BLaER1 treated with 17β-estradiol and CSF1 and Interleukin-3, amounts not matched to agents 10 nM and 100 nM (cell line): ENCODE measurements around the gene KLHDC4.

ENCODE experiments used
- H3K27ac ChIP-seq, 11 experiments: shearing (Covaris generic); formaldehyde crosslinking; 2 replicates each; pipeline ENCODE4 v1.8.1; 2022
- H3K27me3 ChIP-seq, 11 experiments: shearing (Covaris generic); formaldehyde crosslinking; 2 replicates each; pipeline ENCODE4 v1.8.1; 2022
- H3K36me3 ChIP-seq, 11 experiments: shearing (Covaris generic); formaldehyde crosslinking; 2 replicates each; pipeline ENCODE4 v1.8.1; 2022
- H3K4me1 ChIP-seq, 10 experiments: shearing (Covaris generic); formaldehyde crosslinking; 2 replicates each; pipeline ENCODE4 v1.8.1; 2022
- H3K4me2 ChIP-seq, 11 experiments: shearing (Covaris generic); formaldehyde crosslinking; 2 replicates each; pipeline ENCODE4 v1.8.1; 2022
- H3K4me3 ChIP-seq, 10 experiments: shearing (Covaris generic); formaldehyde crosslinking; 2 replicates each; pipeline ENCODE4 v1.8.1; 2022
- H3K9ac ChIP-seq, 11 experiments: shearing (Covaris generic); formaldehyde crosslinking; 2 replicates each; pipeline ENCODE4 v1.8.1; 2022
- H3K9me3 ChIP-seq, 11 experiments: shearing (Covaris generic); formaldehyde crosslinking; replicated peaks in 1 of 11; 2 replicates each; pipeline ENCODE4 v1.8.1; 2022
- H4K20me1 ChIP-seq, 11 experiments: shearing (Covaris generic); formaldehyde crosslinking; 2 replicates each; pipeline ENCODE4 v1.8.1; 2022
- Cebpa-rat ChIP-seq, 11 experiments: shearing (Covaris generic); IDR thresholded peaks; 2 replicates each; pipeline ENCODE4 v1.8.1; 2022

The KLHDC4 gene

DNA sequence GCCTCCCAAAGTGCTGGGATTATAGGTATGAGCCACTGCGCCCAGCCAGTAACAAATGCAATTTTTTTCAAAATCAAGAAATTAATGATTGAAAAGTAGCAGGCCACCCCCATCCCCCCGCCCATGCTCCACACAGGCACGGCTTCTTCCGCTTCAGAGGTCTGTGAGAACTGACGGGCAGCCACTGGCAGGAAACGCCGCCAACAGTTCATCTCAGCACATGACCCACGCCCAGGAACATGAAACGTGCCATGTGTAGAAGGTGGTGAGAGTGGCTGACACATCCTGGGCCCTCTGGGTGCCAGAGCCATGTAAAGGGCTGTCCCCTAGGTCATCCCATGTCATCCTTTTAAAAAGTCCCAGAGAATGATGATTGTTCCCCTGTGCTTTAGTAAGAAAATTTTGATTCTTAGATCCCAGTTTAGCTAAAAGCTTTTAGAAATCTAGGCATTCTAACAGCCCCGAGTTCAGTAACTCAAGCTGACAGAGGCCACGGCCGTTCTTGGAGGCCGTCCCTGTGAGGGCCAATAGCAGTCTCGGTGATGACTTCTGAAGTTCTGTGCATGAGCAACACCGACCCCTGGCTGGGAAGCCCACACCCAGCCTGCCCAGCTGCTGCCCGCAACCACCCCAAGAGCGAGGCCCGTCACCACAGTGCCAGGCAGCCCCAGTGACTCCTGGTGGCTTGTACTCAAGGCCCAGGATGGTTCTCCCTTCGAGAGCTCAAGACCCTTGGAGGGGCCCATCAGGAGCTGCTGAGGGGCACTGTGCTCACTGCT lies 52.1 kb downstream of the KLHDC4 start:
- no peaks in the 10 kb centered on the region for H3K27me3 ChIP-seq
- no peak overlapping the region for H3K4me3 ChIP-seq
- peaks cover 25 to 81% (median 64%) of the 10 kb centered on the region in 10 experiments for H3K4me1 ChIP-seq
- peaks cover 0 to 38% (median 4%) of the 10 kb centered on the region in 11 experiments; a peak in 10 of 22 replicates for H4K20me1 ChIP-seq
- H3K36me3 ChIP-seq, result peaks cover 47 to 85% (median 77%) of the 10 kb centered on the region in 11 experiments
- H3K4me2 ChIP-seq, result peak overlapping the region; percentile 66 to 91 (median 79)
- TF ChIP-seq Cebpa-rat (IDR thresholded peaks at IDR 0.05), result no peak
- peaks cover 0 to 12% (median 2%) of the 10 kb centered on the region in 11 experiments; a peak in 13 of 22 replicates for H3K9me3 ChIP-seq
- peak overlapping the region in 9 of 11 experiments; percentile 48 to 86 (median 82); a peak in 18 of 22 replicates for H3K27ac ChIP-seq
- peak overlapping the region in 7 of 11 experiments; percentile 50 to 75 (median 62); a peak in 14 of 22 replicates for H3K9ac ChIP-seq

DNA sequence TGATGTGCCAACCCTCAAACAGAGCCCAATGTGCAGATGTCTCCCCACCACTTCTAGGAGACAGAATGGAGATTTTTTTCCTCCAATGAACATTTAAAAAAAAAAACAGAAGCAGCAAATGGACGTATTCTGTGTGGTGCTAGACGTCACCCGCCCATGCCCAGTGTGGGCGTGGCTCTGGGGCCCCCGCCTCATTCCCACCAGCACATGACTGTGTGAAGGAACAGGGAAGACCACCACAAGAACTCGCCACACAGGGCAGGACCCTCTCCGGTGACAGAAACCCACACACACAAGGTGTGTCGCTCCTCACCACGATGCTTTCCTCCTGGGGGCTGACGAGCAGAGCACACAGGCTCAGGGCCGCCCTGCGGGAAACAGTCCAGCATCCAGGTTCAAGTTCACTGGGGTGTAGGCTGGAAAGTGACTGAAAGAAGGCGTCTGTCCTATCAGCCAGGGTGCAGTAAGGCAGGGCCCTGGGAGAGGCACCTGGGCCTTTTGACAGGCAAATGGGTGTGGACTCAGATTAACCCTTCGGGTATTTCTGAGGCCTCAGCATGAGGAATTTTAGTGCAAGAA lies 53.5 kb downstream of the KLHDC4 start:
- Histone ChIP-seq H3K9ac (peak overlapping the region in 7 of 11 experiments; percentile 26 to 75 (median 62); a peak in 13 of 22 replicates), H3K4me3 (no peak overlapping the region), H3K9me3 (peaks cover 0 to 7% (median 0%) of the 10 kb centered on the region in 11 experiments; a peak in 5 of 22 replicates), H3K27me3 (no peaks in the 10 kb centered on the region), H3K4me1 (peaks cover 25 to 86% (median 71%) of the 10 kb centered on the region in 10 experiments), H4K20me1 (peaks cover 0 to 52% (median 12%) of the 10 kb centered on the region in 11 experiments; a peak in 10 of 22 replicates), H3K36me3 (peaks cover 54 to 89% (median 82%) of the 10 kb centered on the region in 11 experiments), H3K4me2 (peak overlapping the region; percentile 66 to 91 (median 79); a peak in 21 of 22 replicates), H3K27ac (peak overlapping the region in 8 of 11 experiments; percentile 54 to 86 (median 82); a peak in 16 of 22 replicates)
- no peak for TF ChIP-seq Cebpa-rat (IDR thresholded peaks at IDR 0.05)

DNA sequence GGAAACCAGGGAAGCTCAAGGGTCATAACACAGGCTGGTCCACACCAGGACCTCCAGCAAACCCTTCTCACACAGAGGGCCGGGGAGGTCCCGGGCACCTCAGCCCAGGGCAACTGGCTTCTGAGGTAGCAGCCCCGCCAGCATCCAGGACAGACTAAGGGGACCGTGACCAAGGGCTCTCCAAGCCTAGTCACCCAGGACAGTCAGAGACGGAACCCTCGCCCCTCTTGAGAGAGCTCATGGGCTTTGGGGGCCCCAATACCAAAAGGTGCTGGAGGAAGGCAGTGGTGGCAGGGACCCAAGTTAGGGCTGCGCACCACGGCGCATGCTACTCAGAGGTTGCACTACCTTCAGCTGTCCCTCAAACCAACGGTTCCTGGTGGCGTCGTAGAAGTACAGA lies 54.9 kb downstream of the KLHDC4 start:
- H3K4me2 ChIP-seq, result no peak overlapping the region
- H3K27me3 ChIP-seq, result no peaks in the 10 kb centered on the region
- 0 out of 22 replicates have a peak, but pooled peaks cover 0 to 5% (median 0%) of the 10 kb centered on the region in 11 experiments for H3K9me3 ChIP-seq
- H3K9ac ChIP-seq, result peak overlapping the region in 1 of 11 experiments; percentile 18; a peak in 1 of 22 replicates
- peaks cover 58 to 85% (median 78%) of the 10 kb centered on the region in 11 experiments for H3K36me3 ChIP-seq
- peaks cover 25 to 95% (median 85%) of the 10 kb centered on the region in 10 experiments for H3K4me1 ChIP-seq
- no peak overlapping the region for H3K4me3 ChIP-seq
- H4K20me1 ChIP-seq, result peaks cover 0 to 66% (median 12%) of the 10 kb centered on the region in 11 experiments; a peak in 10 of 22 replicates
- TF ChIP-seq Cebpa-rat (IDR thresholded peaks at IDR 0.05), result no peak
- H3K27ac ChIP-seq, result peak overlapping the region in 2 of 11 experiments; percentile 83 to 84; a peak in 1 of 22 replicates

DNA sequence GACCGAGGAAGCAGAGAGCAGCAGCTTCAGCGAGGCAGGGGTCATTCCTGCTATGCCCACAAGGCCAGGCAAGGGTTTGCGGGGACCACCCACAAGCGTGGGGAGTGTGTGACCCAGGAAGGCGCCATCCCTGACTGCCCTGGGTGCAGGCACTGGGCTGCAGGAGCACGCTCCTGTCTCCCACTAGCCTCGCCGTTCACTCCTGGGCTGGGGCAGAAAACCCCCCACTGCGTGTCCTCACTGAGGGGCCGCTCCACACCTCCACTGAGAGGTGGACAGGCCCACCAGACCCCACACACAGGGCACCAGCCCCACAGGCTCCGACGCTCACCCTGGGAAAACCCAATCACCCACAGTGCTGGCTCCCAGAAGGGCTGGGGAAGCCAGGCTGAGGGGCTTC lies 56.1 kb downstream of the KLHDC4 start:
- TF ChIP-seq Cebpa-rat (IDR thresholded peaks at IDR 0.05), result no peak
- H3K9me3 ChIP-seq, result no peaks in the 10 kb centered on the region
- no peaks in the 10 kb centered on the region for H3K27me3 ChIP-seq
- no peak overlapping the region for H3K4me3 ChIP-seq
- peaks cover 0 to 75% (median 12%) of the 10 kb centered on the region in 11 experiments; a peak in 12 of 22 replicates for H4K20me1 ChIP-seq
- H3K4me1 ChIP-seq, result peaks cover 30 to 95% (median 88%) of the 10 kb centered on the region in 10 experiments
- H3K9ac ChIP-seq, result peak overlapping the region in 3 of 11 experiments; percentile 10 to 47 (median 28); a peak in 2 of 22 replicates
- H3K27ac ChIP-seq, result peak overlapping the region in 1 of 11 experiments; percentile 48; a peak in 3 of 22 replicates
- H3K4me2 ChIP-seq, result peak overlapping the region in 6 of 11 experiments; percentile 20 to 98 (median 87); a peak in 8 of 22 replicates
- H3K36me3 ChIP-seq, result peaks cover 50 to 75% (median 67%) of the 10 kb centered on the region in 11 experiments

DNA sequence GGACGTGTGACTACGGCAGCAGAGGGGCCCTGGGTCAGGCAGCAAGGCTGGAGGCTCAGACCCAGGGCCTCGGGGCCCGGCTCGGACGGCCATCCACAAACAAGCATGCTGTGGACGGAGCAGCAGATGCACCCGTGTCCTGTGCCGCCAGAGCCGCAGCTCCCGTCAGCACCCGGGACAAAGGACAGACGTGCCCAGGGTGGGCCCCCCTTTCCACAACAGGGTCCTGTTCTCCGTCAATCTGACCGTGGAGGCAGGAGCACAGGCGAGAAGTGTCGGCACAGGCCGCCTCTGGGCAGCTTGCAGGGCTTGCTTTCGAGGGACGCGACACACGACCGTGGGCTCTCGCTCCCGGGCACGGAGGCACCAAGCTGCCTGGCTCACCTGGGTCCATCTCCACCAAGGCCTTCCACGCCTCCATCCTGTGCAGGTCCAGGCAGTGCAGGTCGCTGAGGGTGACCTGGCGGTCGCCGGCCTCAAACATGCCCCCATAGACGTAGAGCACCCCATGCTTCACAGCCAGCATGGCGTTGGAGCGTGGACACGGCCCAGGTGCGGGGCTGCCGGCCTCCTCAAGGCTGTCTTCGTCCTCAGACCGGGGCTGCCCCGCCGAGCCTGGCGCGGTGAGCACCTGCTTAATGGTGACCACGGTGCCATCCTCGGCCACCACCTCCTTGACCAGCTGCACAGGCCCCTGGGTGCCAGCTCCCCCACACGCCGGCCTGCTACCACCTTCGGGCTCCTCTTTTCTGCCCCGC lies 56.7 kb downstream of the KLHDC4 start:
- H3K27me3 ChIP-seq, result no peaks in the 10 kb centered on the region
- peaks cover 50 to 70% (median 63%) of the 10 kb centered on the region in 11 experiments for H3K36me3 ChIP-seq

DNA sequence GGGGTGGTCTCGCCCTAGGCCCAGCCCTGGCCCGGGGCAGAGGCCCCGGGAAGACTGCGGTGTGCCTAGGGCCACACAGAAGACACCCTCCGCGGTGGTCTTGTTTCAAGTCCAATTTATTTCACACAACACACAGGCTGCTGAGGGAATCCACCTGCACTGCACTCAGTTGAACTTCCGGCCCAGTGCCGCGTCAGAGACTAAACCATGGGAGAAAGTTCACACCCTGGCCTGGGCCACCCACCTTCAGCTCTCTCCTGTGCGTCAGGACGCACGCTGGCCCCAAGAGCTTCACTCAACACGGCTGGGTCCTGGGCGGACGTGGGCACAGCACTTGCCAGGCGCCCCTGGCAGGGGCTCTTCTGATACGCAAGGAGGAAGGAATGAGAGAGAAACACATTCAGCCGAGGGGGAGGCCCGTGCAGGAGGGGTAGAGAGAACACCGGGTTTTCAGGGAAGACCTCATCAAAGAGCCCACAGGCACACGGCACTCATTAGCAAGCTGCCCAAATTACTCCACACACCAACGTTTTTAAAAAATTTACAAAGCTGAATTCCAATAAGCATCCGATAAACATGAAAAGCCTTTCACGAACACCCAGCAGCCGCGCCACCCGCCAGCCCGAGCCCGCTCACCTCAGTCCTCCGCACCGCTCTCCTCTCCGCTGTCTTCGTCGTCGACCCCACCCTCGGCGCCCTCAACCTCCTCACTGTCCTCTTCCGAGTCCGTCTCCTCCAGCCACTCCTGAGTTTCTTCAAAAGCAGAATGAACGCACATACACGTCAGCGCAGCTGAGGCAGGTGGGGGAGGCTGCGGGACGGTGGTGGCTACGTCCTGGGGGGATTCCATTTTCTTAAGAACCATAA lies 57.8 kb downstream of the KLHDC4 start:
- no peak for TF ChIP-seq Cebpa-rat (IDR thresholded peaks at IDR 0.05)
- Histone ChIP-seq H3K27me3 (no peaks in the 10 kb centered on the region), H3K4me3 (no peak overlapping the region), H4K20me1 (peaks cover 0 to 90% (median 14%) of the 10 kb centered on the region in 11 experiments; a peak in 13 of 22 replicates), H3K36me3 (peaks cover 50 to 70% (median 63%) of the 10 kb centered on the region in 11 experiments), H3K27ac (peak overlapping the region in 5 of 11 experiments; percentile 0 to 48 (median 25); a peak in 5 of 22 replicates), H3K9ac (peak overlapping the region in 4 of 11 experiments; percentile 28 to 49 (median 43); a peak in 9 of 22 replicates), H3K4me2 (peak overlapping the region in 7 of 11 experiments; percentile 44 to 98 (median 87); a peak in 14 of 22 replicates), H3K4me1 (peaks cover 31 to 95% (median 88%) of the 10 kb centered on the region in 10 experiments), H3K9me3 (no peaks in the 10 kb centered on the region)

More for the DNA sequence above, 56.7 kb downstream of the KLHDC4 start:
- H3K9me3 ChIP-seq, result no peaks in the 10 kb centered on the region
- peak overlapping the region in 5 of 11 experiments; percentile 28 to 49 (median 39); a peak in 9 of 22 replicates for H3K9ac ChIP-seq
- H3K4me3 ChIP-seq, result no peak overlapping the region
- H3K27ac ChIP-seq, result peak overlapping the region in 3 of 11 experiments; percentile 0 to 48 (median 9); a peak in 4 of 22 replicates
- peaks cover 31 to 95% (median 88%) of the 10 kb centered on the region in 10 experiments for H3K4me1 ChIP-seq
- no peak for TF ChIP-seq Cebpa-rat (IDR thresholded peaks at IDR 0.05)
- H3K4me2 ChIP-seq, result peak overlapping the region in 7 of 11 experiments; percentile 20 to 98 (median 87); a peak in 14 of 22 replicates
- peaks cover 0 to 79% (median 12%) of the 10 kb centered on the region in 11 experiments; a peak in 12 of 22 replicates for H4K20me1 ChIP-seq

DNA sequence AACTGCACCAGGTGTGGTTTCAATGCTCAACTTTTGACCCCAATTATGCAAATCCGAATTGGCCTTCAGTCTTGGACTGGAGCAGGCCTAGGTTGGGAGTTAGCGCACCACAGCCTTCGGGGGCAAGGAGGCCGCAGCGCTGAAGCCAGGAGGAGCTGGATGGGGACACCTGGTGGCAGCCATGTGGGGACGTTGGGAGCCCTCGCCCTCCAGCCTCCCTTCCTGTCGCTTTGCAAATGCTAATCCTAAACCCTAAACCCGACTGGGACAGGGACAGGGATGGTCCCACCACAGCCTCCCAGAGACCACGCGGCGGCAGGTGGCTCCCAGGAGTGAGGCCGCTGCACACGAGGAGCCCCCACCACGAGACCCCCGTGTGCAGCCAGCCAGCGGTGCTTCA lies 58.7 kb downstream of the KLHDC4 start:
- H3K36me3 ChIP-seq, result peaks cover 50 to 65% (median 58%) of the 10 kb centered on the region in 11 experiments
- peak overlapping the region in 1 of 11 experiments; percentile 47; a peak in 2 of 22 replicates for H3K27ac ChIP-seq
- no peak overlapping the region for H3K4me3 ChIP-seq
- H3K9me3 ChIP-seq, result no peaks in the 10 kb centered on the region
- peaks cover 32 to 95% (median 88%) of the 10 kb centered on the region in 10 experiments for H3K4me1 ChIP-seq
- H3K9ac ChIP-seq, result no peak overlapping the region
- no peaks in the 10 kb centered on the region for H3K27me3 ChIP-seq
- peak overlapping the region in 8 of 11 experiments; percentile 40 to 98 (median 86); a peak in 13 of 22 replicates for H3K4me2 ChIP-seq
- TF ChIP-seq Cebpa-rat (IDR thresholded peaks at IDR 0.05), result no peak
- peaks cover 0 to 95% (median 21%) of the 10 kb centered on the region in 11 experiments; a peak in 13 of 22 replicates for H4K20me1 ChIP-seq
